Measurements from ENCODE around the gene ADAM10.

DNA sequence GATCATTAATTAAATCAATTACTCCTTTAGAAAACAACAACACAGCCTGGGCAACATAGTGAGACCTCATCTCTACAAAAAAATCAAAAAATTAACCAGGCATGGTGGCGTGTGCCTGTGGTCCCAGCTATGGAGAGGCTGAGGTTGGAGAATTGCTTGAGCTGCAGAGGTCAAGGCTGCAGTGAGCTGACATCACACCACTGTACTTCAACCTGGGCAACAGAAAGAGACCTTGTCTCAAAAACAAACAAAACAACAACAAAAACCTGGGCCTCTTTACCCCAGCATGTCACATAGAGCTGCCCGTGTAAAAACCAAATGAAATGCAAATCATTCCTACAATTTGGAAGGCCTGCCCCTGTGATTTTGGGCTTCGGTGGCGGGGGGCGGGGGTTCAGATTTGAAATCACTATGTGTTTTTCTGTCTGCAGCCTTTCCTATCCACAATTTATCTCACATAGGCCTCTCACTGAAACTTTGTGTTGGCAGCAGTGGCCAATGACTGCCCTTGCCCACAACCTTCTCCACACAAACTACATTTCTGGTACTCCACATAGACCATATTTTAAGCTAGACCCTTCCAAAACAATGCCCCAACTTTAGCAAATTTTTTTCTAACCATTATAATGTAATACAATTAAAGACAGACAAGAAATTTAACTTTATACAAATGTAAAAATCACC is 6.5 kb downstream of the ADAM10 start:
- no peak for TF ChIP-seq POLR2A (IDR thresholded peaks at IDR 0.05)
- TF ChIP-seq, protein P1, sequence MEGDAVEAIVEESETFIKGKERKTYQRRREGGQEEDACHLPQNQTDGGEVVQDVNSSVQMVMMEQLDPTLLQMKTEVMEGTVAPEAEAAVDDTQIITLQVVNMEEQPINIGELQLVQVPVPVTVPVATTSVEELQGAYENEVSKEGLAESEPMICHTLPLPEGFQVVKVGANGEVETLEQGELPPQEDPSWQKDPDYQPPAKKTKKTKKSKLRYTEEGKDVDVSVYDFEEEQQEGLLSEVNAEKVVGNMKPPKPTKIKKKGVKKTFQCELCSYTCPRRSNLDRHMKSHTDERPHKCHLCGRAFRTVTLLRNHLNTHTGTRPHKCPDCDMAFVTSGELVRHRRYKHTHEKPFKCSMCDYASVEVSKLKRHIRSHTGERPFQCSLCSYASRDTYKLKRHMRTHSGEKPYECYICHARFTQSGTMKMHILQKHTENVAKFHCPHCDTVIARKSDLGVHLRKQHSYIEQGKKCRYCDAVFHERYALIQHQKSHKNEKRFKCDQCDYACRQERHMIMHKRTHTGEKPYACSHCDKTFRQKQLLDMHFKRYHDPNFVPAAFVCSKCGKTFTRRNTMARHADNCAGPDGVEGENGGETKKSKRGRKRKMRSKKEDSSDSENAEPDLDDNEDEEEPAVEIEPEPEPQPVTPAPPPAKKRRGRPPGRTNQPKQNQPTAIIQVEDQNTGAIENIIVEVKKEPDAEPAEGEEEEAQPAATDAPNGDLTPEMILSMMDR (IDR thresholded peaks at IDR 0.05): no peak
